Retinal pigment epithelial cell (primary cell): ENCODE results near the gene ST3GAL4.
"Not testable (repeated sequence)": the region's sequence is repeated elsewhere in the genome, so short reads cannot be mapped to it uniquely, and the experiment has no call there.

Experiments used
- DNase-seq: peaks from one replicate; pipeline ENCODE4 v3.0.0-alpha.2; 2010; ENCODE audit warnings: low read depth
- H3K4me3 ChIP-seq: 2 replicates; pipeline ENCODE4 v1.5.1; 2011; ENCODE audit warnings: mild to moderate bottlenecking, low read length, control low read depth, moderate library complexity
- TF ChIP-seq, protein P1 (sequence below): conservative IDR thresholded peaks from 2 replicates; pipeline ENCODE4 v1.5.1; 2011; ENCODE audit warnings: low read depth, low read length, control low read depth, inconsistent platforms

ST3GAL4 gene

DNA sequence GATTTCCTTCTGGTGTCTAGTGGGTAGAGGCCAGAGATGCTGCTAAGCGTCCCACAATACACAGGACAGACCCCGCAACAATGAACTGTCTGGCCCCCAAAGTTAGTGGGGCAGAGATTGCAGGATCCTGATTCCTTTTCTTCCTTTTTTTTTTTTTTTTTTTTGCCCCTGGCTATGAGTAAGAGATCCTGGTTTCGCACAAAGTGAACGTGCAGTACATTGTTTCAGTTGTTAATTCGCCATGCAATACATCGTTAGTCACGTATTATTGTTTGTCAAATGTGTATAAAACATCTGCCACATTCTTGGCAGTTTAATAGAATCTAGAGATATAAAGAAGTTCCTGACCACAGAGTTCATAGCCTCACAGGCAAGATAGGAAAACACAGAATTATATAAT is 20.2 kb downstream of the ST3GAL4 start:
- TF ChIP-seq, protein P1, sequence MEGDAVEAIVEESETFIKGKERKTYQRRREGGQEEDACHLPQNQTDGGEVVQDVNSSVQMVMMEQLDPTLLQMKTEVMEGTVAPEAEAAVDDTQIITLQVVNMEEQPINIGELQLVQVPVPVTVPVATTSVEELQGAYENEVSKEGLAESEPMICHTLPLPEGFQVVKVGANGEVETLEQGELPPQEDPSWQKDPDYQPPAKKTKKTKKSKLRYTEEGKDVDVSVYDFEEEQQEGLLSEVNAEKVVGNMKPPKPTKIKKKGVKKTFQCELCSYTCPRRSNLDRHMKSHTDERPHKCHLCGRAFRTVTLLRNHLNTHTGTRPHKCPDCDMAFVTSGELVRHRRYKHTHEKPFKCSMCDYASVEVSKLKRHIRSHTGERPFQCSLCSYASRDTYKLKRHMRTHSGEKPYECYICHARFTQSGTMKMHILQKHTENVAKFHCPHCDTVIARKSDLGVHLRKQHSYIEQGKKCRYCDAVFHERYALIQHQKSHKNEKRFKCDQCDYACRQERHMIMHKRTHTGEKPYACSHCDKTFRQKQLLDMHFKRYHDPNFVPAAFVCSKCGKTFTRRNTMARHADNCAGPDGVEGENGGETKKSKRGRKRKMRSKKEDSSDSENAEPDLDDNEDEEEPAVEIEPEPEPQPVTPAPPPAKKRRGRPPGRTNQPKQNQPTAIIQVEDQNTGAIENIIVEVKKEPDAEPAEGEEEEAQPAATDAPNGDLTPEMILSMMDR = no peak
- no peak overlapping the region for H3K4me3 ChIP-seq
- no peak for DNase-seq

GRCh38 chr11:126378763-126379162 is 23.3 kb downstream of the ST3GAL4 start:
- no peak for DNase-seq

GRCh38 chr11:126380909-126381308 is 25.4 kb downstream of the ST3GAL4 start:
- TF ChIP-seq, protein P1 = no peak

More at GRCh38 chr11:126378763-126379162, 23.3 kb downstream of the ST3GAL4 start:
- no peak overlapping the region for H3K4me3 ChIP-seq
- TF ChIP-seq, protein P1 = no peak

GRCh38 chr11:126381960-126382359 is 26.5 kb downstream of the ST3GAL4 start:
- DNase-seq, H3K4me3 ChIP-seq: not testable (repeated sequence)

More at GRCh38 chr11:126380909-126381308, 25.4 kb downstream of the ST3GAL4 start:
- DNase-seq = no peak
- no peak overlapping the region for H3K4me3 ChIP-seq

DNA sequence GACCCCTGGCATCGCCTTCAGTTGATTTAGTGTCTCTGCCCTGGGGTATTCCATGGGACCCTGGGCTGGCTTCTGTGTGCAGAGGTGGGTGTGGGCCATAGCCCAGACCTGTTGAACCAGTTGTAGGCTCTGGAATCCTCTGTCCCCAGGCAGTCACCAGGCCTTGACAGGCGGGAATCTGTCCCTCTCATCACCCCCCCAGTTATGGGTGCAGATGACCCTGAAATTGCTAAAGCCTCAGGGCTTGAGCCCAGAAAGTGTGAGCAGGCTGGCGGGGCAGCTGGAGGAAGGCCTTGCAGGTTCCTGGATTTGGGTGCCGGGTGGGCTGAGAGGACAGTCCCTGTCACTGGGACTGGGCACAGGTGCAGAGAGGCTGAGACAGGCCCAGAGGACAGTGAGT is 27.2 kb downstream of the ST3GAL4 start:
- H3K4me3 ChIP-seq, DNase-seq: not testable (repeated sequence)

DNA sequence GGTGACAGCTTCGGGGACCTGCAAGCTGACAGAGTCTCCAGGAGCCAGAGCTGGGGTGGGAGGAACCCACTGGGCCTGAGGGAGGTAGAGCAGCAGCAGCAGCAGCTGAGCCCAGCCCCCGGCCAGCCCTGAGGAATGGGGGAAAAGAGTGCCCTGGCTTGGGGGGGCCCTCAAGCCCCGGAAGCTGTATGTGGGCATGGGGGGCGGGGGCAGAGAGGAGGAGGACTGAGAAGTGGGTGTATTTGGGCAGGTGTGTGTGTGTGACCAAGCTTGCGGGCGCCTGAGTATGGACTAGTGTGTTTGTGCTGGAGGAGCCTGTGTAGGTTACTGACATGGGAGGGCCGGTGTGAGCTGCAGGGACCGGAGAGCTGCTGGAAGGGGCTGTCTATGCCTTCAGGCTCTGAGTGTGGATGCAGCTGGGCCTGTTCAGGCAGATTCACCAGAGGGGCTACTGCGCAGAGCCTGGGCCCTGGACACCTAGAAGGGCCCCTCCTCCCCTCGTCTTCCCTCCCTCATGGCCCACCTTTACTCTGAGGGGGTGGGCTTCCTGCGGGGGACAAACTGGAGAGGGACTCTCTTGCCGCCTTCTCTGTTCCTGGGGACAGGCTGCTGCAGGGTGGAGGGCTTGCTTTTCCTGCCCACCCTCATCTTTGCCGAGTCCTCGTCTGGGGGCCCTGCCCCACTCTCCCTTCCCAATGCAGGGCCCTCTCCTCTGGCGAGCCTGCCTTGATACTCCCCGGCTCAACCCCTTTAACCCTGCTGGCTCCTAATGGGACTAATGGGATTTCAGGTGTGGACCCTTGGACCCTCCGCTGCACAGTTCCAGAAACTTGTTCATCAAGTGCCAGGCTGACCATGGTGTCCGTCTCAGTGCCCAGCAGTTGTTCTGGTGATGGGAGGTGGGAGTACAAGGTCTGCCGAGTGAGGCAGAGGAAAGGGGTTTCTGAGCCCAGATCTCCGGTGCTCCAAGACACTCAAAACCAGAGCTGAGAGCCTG is 28.2 kb downstream of the ST3GAL4 start:
- DNase-seq = no peak
- TF ChIP-seq, protein P1 = no peak
- no peak overlapping the region for H3K4me3 ChIP-seq

GRCh38 chr11:126384449-126385070 is 29.1 kb downstream of the ST3GAL4 start:
- TF ChIP-seq, protein P1 = no peak
- DNase-seq = no peak
- no peak overlapping the region for H3K4me3 ChIP-seq
